Kidney capillary endothelial cell (primary cell): ENCODE data around the gene NRGN.

Experiments
- DNase-seq: peaks from one replicate; pipeline ENCODE4 v3.0.0-alpha.2; 2018; ENCODE audit warnings: low spot score

NRGN gene

GRCh38 chr11:124740277-124740882 is 638 bp downstream of the NRGN start:
- no peak for DNase-seq

- no peak for DNase-seq
Observed at GRCh38 chr11:124742555-124742954, 2.8 kb downstream of the NRGN start.

- no peak for DNase-seq
Observed at GRCh38 chr11:124743050-124743449, 3.3 kb downstream of the NRGN start.

GRCh38 chr11:124745270-124745834 is 5.6 kb downstream of the NRGN start:
- no peak for DNase-seq

- DNase-seq, result no peak
Observed at GRCh38 chr11:124745835-124746620, 6.3 kb downstream of the NRGN start.

GRCh38 chr11:124746621-124747243 is 7.0 kb downstream of the NRGN start:
- no peak for DNase-seq

GRCh38 chr11:124747406-124748099 is 7.8 kb downstream of the NRGN start:
- no peak for DNase-seq

- no peak for DNase-seq
Observed at GRCh38 chr11:124748100-124748418, 8.3 kb downstream of the NRGN start.

GRCh38 chr11:124748481-124749343 is 9.0 kb downstream of the NRGN start:
- DNase-seq, result peak; percentile 96

- DNase-seq, result no peak
Observed at GRCh38 chr11:124749912-124750311, 10.2 kb downstream of the NRGN start.

- no peak for DNase-seq
Observed at GRCh38 chr11:124751391-124751740, 11.6 kb downstream of the NRGN start.

- DNase-seq, result no peak
Observed at GRCh38 chr11:124751741-124752470, 12.2 kb downstream of the NRGN start, which contains the start of gene VSIG2. TSS of gene VSIG2 (minus strand) at chr11:124752255. CDS start at chr11:124752137, 118 bp downstream.

- no peak for DNase-seq
Observed at GRCh38 chr11:124752471-124753102, 12.8 kb downstream of the NRGN start.

GRCh38 chr11:124753205-124753604 is 13.5 kb downstream of the NRGN start:
- no peak for DNase-seq

- no peak for DNase-seq
Observed at GRCh38 chr11:124753624-124754023, 13.9 kb downstream of the NRGN start.

GRCh38 chr11:124754309-124754708 is 14.6 kb downstream of the NRGN start:
- DNase-seq, result no peak

GRCh38 chr11:124754710-124755109 is 15.0 kb downstream of the NRGN start:
- DNase-seq, result no peak

- no peak for DNase-seq
Observed at GRCh38 chr11:124756033-124756752, 16.5 kb downstream of the NRGN start.

GRCh38 chr11:124756753-124757227 is 17.0 kb downstream of the NRGN start:
- DNase-seq, result no peak
